Chondrocyte (in vitro differentiated cells): ENCODE data around the gene HOXB2. TPM values are rescaled to one million over a fixed set of nuclear protein-coding genes. Genes with fewer than 3 reads are reported as not detected.
A peak's percentile ranks its signal among the peaks of the same experiment; 100 is the strongest.

Experiments
- DNase-seq: peaks from one replicate; pipeline ENCODE4 v3.0.0; 2021; ENCODE audit warnings: mixed read lengths, low spot score
- H3K27ac Mint-ChIP-seq: one replicate; pipeline ENCODE4 v1.8.0; 2021; ENCODE audit warnings: mild to moderate bottlenecking, moderate library complexity, mixed read lengths; ENCODE audit not compliant: unreplicated experiment
- H3K27me3 Mint-ChIP-seq: 2 replicates; pipeline ENCODE4 v1.8.0; 2021; ENCODE audit warnings: low read depth, mixed read lengths
- H3K36me3 Mint-ChIP-seq: 2 replicates; pipeline ENCODE4 v1.8.0; 2021; ENCODE audit warnings: low read depth, mixed read lengths
- H3K4me1 Mint-ChIP-seq: 2 replicates; pipeline ENCODE4 v1.8.0; 2021; ENCODE audit warnings: low read depth, mild to moderate bottlenecking, mixed read lengths
- H3K4me3 Mint-ChIP-seq: one replicate; pipeline ENCODE4 v1.8.0; 2021; ENCODE audit warnings: mild to moderate bottlenecking, moderate library complexity, mixed read lengths; ENCODE audit not compliant: unreplicated experiment
- H3K9me3 Mint-ChIP-seq: 2 replicates; pipeline ENCODE4 v1.8.0; 2021; ENCODE audit warnings: low read depth, mixed read lengths
- total RNA-seq: library from RNA; stranded (reverse); gene quantifications from 3 replicates; pipeline ENCODE4 v1.2.1, GENCODE V29; 2021
- TF ChIP-seq, protein P1 (sequence below): fragments of 200-600 bp; sonication (generic); IDR thresholded peaks from 2 replicates; pipeline ENCODE4 v1.5.0; 2021; ENCODE audit warnings: antibody characterized with exemption, mild to moderate bottlenecking, moderate library complexity

HOXB2 gene
- total RNA-seq, 1 donor from 2014 or later, result 0.72 TPM

GRCh38 chr17:48563385-48563838 is 18.5 kb upstream of the HOXB2 start:
- Mint-ChIP-seq H3K4me3 (no peak overlapping the region), H3K36me3 (no peaks in the 10 kb centered on the region), H3K9me3 (no peaks in the 10 kb centered on the region), H3K4me1 (no peaks in the 10 kb centered on the region), H3K27ac (no peak overlapping the region), H3K27me3 (peaks cover 55% of the 10 kb centered on the region)
- DNase-seq, result no peak
- TF ChIP-seq, protein P1, sequence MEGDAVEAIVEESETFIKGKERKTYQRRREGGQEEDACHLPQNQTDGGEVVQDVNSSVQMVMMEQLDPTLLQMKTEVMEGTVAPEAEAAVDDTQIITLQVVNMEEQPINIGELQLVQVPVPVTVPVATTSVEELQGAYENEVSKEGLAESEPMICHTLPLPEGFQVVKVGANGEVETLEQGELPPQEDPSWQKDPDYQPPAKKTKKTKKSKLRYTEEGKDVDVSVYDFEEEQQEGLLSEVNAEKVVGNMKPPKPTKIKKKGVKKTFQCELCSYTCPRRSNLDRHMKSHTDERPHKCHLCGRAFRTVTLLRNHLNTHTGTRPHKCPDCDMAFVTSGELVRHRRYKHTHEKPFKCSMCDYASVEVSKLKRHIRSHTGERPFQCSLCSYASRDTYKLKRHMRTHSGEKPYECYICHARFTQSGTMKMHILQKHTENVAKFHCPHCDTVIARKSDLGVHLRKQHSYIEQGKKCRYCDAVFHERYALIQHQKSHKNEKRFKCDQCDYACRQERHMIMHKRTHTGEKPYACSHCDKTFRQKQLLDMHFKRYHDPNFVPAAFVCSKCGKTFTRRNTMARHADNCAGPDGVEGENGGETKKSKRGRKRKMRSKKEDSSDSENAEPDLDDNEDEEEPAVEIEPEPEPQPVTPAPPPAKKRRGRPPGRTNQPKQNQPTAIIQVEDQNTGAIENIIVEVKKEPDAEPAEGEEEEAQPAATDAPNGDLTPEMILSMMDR, result no peak

GRCh38 chr17:48562934-48563333 is 18.0 kb upstream of the HOXB2 start:
- Mint-ChIP-seq H3K4me3 (no peak overlapping the region), H3K36me3 (no peaks in the 10 kb centered on the region), H3K27me3 (peaks cover 57% of the 10 kb centered on the region), H3K4me1 (no peaks in the 10 kb centered on the region), H3K9me3 (no peaks in the 10 kb centered on the region), H3K27ac (peak overlapping the region; percentile 54)
- TF ChIP-seq, protein P1, result no peak
- DNase-seq, result no peak

DNA sequence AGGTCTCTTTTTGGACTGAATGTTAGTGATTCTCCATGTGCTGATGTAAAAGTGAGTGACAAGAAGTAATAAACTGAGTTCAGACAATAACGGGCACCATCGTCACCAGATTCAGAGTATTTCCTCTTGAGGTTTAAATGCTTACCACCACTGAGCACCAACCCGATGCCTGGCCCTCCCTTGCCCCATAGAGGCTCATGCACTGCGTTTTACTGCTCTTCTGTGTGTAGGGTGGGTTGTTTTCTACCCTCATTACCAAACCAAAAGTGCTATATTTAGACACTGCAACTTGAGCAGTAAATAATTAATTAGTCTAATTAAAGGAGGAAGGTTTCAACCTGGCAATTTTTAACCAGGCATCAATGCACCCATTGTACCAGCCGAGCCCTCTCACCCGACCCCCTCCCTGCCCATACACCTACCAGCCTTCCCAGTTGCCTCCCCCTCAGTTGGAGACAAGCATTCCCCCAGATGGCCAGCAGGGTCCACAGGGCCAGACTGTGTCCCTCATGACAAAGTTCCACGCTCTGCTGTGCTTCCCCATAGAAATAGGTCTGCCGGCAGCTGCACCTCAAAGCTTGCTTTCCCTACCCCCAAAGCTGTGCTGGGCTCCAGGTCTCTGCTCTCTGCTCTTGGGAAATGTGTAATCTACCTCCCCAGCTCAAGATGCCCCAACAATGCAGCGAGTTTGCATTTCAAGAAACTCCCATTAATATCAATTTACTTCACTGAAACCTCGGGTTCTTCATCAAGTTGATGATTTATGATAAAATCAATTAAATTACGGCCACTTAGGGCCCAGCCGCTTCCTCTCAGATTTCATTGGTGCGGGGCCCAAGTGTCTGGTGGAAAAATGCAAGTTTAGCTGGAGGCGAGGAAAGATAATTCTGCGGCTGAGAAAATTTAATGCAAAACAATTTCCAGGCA is 17.2 kb upstream of the HOXB2 start:
- H3K27me3 Mint-ChIP-seq, result peaks cover 64% of the 10 kb centered on the region
- H3K4me1 Mint-ChIP-seq, result no peaks in the 10 kb centered on the region
- TF ChIP-seq, protein P1, result peak; percentile 15
- H3K9me3 Mint-ChIP-seq, result no peaks in the 10 kb centered on the region
- no peaks in the 10 kb centered on the region for H3K36me3 Mint-ChIP-seq
- H3K4me3 Mint-ChIP-seq, result no peak overlapping the region
- H3K27ac Mint-ChIP-seq, result no peak overlapping the region
- DNase-seq, result no peak

DNA sequence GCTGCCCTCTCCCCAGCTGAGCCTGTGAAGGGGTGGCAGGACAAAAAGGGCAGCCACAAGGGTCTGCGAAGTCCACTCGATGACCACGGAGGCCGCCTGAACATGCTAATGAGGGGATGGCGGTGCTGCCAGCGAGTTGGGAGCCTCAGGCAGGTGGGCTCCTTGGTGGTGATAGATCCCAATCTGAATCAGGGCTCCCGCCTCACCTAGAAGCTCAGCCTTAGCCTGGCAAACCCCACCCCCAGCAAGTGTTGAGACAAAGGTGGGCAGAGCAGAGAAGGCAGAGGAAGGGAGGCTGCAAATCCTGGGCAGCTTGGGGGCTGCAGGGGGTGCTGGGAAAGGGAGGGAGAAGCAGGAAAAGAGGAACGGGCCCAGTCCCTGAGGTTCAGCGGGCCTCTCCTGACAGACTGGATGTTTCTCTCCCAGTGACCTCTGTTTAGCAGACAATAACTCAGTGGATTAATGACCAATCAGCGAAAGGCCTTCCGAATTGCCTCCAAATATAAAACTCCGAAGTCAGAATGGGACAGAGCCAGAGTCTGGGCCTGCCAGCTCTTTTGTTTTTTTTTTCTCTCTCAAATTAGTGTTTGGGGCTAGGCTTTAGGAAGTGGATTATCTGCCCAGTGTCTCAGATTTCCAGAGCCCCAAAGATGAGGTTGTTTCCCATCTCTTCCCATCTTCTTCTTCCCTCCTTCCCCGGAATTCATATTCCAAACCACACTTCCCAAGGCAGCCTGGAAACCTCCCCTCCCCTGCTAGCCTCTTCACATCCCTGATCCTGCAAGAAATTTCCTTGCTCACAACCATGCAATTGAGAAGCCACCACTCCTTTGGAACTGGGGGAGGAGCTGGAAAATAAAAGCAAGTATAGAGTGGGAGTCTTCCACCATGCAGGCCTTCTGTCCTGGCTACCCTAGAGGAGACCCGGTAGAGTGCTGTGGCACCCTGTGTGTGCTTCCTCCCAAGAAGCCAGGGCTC is 15.2 kb upstream of the HOXB2 start:
- DNase-seq, result no peak
- H3K4me3 Mint-ChIP-seq, result no peak overlapping the region
- no peaks in the 10 kb centered on the region for H3K36me3 Mint-ChIP-seq
- no peaks in the 10 kb centered on the region for H3K9me3 Mint-ChIP-seq
- peaks cover 3% of the 10 kb centered on the region for H3K4me1 Mint-ChIP-seq
- peaks cover 81% of the 10 kb centered on the region for H3K27me3 Mint-ChIP-seq
- no peak overlapping the region for H3K27ac Mint-ChIP-seq
- TF ChIP-seq, protein P1, result no peak
